Endodermal cell (in vitro differentiated cells): Measurements from ENCODE around the gene TNFRSF19. TPM values are rescaled to one million over a fixed set of nuclear protein-coding genes. Genes with fewer than 3 reads are reported as not detected.

Experiments
- DNase-seq: peaks from one replicate; pipeline ENCODE4 v3.0.0-alpha.2; 2017
- H3K27ac ChIP-seq: 2 replicates; pipeline ENCODE4 v1.5.1; 2013; ENCODE audit warnings: mild to moderate bottlenecking, low read depth, low read length, moderate library complexity
- H3K27me3 ChIP-seq: 2 replicates; pipeline ENCODE4 v1.6.1; 2013; ENCODE audit warnings: mild to moderate bottlenecking, low read length, moderate library complexity; ENCODE audit not compliant: insufficient read depth, control insufficient read depth, poor library complexity, severe bottlenecking
- H3K36me3 ChIP-seq: 2 replicates; pipeline ENCODE4 v1.7.0; 2013; ENCODE audit warnings: mild to moderate bottlenecking, low read length, moderate library complexity; ENCODE audit not compliant: control insufficient read depth, insufficient read depth
- H3K4me1 ChIP-seq: one replicate; pipeline ENCODE4 v1.7.0; 2013; ENCODE audit warnings: low read length; ENCODE audit not compliant: control insufficient read depth, insufficient read depth
- H3K4me3 ChIP-seq: 2 replicates; pipeline ENCODE4 v1.5.1; 2013; ENCODE audit warnings: mild to moderate bottlenecking, low read length, moderate library complexity
- H3K9ac ChIP-seq: 2 replicates; pipeline ENCODE4 v1.6.1; 2013; ENCODE audit warnings: mild to moderate bottlenecking, low read length, moderate library complexity; ENCODE audit not compliant: poor library complexity, severe bottlenecking; ENCODE audit errors: extremely low read depth
- H3K9me3 ChIP-seq: 2 replicates; pipeline ENCODE4 v1.6.1; 2013; ENCODE audit warnings: mild to moderate bottlenecking, low read length, moderate library complexity; ENCODE audit not compliant: control insufficient read depth
- H3K27ac Mint-ChIP-seq: 2 replicates; pipeline ENCODE4 v1.8.0; 2020; ENCODE audit warnings: mixed read lengths
- H3K27me3 Mint-ChIP-seq: 2 replicates; pipeline ENCODE4 v1.8.0; 2021; ENCODE audit warnings: mild to moderate bottlenecking, mixed read lengths; ENCODE audit not compliant: insufficient read depth
- H3K36me3 Mint-ChIP-seq: 2 replicates; pipeline ENCODE4 v1.8.0; 2020; ENCODE audit warnings: low read depth, mixed read lengths
- H3K4me1 Mint-ChIP-seq: 2 replicates; pipeline ENCODE4 v1.8.0; 2020; ENCODE audit warnings: mixed read lengths
- H3K4me3 Mint-ChIP-seq: 2 replicates; pipeline ENCODE4 v1.8.0; 2020; ENCODE audit warnings: mild to moderate bottlenecking, moderate library complexity, mixed read lengths
- H3K9me3 Mint-ChIP-seq: 2 replicates; pipeline ENCODE4 v1.8.0; 2020; ENCODE audit warnings: mild to moderate bottlenecking, mixed read lengths
- WGBS, 2 experiments: methylation state at CpG; one replicate each; pipeline versions ENCODE4 v1.1.5 to v1.1.7; 2013; ENCODE audit warnings: missing lambda C conversion rate in 2 of 2, mixed read lengths in 1 of 2; ENCODE audit not compliant: insufficient coverage in 1 of 2, insufficient read length in 1 of 2; 5-methylcytosine and 5-hydroxymethylcytosine counted together
- total RNA-seq, 2 donors: library from RNA; stranded (reverse); fragmentation: NEBNext Ultra II Directional in 1 of 2; extraction: Animal tissue kit (Norgen Biotek cat#: 25700) in 1 of 2; gene quantifications; 2 replicates in 1 of 2; 3 replicates in 1 of 2; pipeline ENCODE4 v1.2.1, GENCODE V29; 2021
- TF ChIP-seq, protein P1 (sequence below): fragments of 200-600 bp; sonication (generic); conservative IDR thresholded peaks from 2 replicates; pipeline ENCODE4 v1.5.0; 2021; ENCODE audit warnings: antibody characterized with exemption, mild to moderate bottlenecking

The TNFRSF19 gene
- total RNA-seq, 2 donors from 2014 or later: 9.2 to 13.0 TPM

GRCh38 chr13:23710366-23710765 is 140.2 kb downstream of the TNFRSF19 start:
- Mint-ChIP-seq H3K4me1 (peaks cover 5% of the 10 kb centered on the region), H3K9me3 (peaks cover 27% of the 10 kb centered on the region), H3K4me3 (no peak overlapping the region), H3K36me3 (no peaks in the 10 kb centered on the region), H3K27me3 (peaks cover 3% of the 10 kb centered on the region), H3K27ac (no peak overlapping the region)
- DNase-seq: no peak
- Histone ChIP-seq H3K4me1 (no peaks in the 10 kb centered on the region), H3K36me3 (no peaks in the 10 kb centered on the region), H3K9ac (no peak overlapping the region), H3K9me3 (peaks cover 16% of the 10 kb centered on the region), H3K27ac (no peak overlapping the region), H3K4me3 (no peak overlapping the region), H3K27me3 (no peaks in the 10 kb centered on the region)
- TF ChIP-seq, protein P1, sequence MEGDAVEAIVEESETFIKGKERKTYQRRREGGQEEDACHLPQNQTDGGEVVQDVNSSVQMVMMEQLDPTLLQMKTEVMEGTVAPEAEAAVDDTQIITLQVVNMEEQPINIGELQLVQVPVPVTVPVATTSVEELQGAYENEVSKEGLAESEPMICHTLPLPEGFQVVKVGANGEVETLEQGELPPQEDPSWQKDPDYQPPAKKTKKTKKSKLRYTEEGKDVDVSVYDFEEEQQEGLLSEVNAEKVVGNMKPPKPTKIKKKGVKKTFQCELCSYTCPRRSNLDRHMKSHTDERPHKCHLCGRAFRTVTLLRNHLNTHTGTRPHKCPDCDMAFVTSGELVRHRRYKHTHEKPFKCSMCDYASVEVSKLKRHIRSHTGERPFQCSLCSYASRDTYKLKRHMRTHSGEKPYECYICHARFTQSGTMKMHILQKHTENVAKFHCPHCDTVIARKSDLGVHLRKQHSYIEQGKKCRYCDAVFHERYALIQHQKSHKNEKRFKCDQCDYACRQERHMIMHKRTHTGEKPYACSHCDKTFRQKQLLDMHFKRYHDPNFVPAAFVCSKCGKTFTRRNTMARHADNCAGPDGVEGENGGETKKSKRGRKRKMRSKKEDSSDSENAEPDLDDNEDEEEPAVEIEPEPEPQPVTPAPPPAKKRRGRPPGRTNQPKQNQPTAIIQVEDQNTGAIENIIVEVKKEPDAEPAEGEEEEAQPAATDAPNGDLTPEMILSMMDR: no peak
- 100% methylated on average over 1 of the region's 1 CpG; no CpG with 5 or more reads in 1 of the 2 experiments for WGBS, 2 experiments

DNA sequence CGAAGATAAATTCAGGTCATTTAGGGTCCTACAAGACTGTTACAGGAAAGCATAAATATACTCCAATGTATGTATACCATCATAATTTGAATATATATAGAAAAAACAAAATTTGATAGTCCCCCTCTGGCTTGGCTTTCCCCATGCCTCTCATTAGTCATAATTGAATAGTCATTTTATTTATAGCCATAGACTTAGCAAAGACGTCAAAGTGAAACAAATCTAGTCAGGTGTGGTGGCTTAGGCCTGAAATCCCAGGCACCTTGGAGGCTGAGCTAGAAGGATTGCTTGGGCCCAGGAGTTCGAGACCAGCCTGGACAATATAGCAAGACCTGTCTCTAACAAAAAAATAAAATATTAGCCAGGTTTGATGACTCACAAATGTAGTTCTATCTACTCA is 141.1 kb downstream of the TNFRSF19 start:
- H3K4me3 Mint-ChIP-seq: no peak overlapping the region
- WGBS, 2 experiments: 92 to 99% methylated on average over 2 to 3 of the region's 3 CpGs
- no peaks in the 10 kb centered on the region for H3K36me3 Mint-ChIP-seq
- peaks cover 27% of the 10 kb centered on the region for H3K9me3 Mint-ChIP-seq
- Histone ChIP-seq H3K27me3 (no peaks in the 10 kb centered on the region), H3K4me3 (no peak overlapping the region), H3K27ac (no peak overlapping the region), H3K9me3 (peaks cover 16% of the 10 kb centered on the region), H3K4me1 (no peaks in the 10 kb centered on the region), H3K36me3 (no peaks in the 10 kb centered on the region), H3K9ac (no peak overlapping the region)
- TF ChIP-seq, protein P1: no peak
- no peaks in the 10 kb centered on the region for H3K4me1 Mint-ChIP-seq
- peaks cover 3% of the 10 kb centered on the region for H3K27me3 Mint-ChIP-seq
- no peak for DNase-seq
- no peak overlapping the region for H3K27ac Mint-ChIP-seq

- Mint-ChIP-seq H3K9me3 (peaks cover 27% of the 10 kb centered on the region), H3K27ac (no peak overlapping the region), H3K4me3 (no peak overlapping the region), H3K36me3 (no peaks in the 10 kb centered on the region), H3K27me3 (peaks cover 4% of the 10 kb centered on the region), H3K4me1 (no peaks in the 10 kb centered on the region)
- Histone ChIP-seq H3K27ac (no peak overlapping the region), H3K4me3 (no peak overlapping the region), H3K9ac (no peak overlapping the region), H3K36me3 (no peaks in the 10 kb centered on the region), H3K27me3 (no peaks in the 10 kb centered on the region), H3K9me3 (peaks cover 16% of the 10 kb centered on the region), H3K4me1 (no peaks in the 10 kb centered on the region)
- TF ChIP-seq, protein P1: no peak
- 93 to 100% methylated on average over 4 to 5 of the region's 5 CpGs for WGBS, 2 experiments
- DNase-seq: no peak
These were observed 144.5 kb downstream of the TNFRSF19 start for GRCh38 chr13:23714672-23715071.
